Measurements from ENCODE around the gene CDC42EP5.
"Not testable (repeated sequence)": the region's sequence is repeated elsewhere in the genome, so short reads cannot be mapped to it uniquely, and the experiment has no call there.

DNA sequence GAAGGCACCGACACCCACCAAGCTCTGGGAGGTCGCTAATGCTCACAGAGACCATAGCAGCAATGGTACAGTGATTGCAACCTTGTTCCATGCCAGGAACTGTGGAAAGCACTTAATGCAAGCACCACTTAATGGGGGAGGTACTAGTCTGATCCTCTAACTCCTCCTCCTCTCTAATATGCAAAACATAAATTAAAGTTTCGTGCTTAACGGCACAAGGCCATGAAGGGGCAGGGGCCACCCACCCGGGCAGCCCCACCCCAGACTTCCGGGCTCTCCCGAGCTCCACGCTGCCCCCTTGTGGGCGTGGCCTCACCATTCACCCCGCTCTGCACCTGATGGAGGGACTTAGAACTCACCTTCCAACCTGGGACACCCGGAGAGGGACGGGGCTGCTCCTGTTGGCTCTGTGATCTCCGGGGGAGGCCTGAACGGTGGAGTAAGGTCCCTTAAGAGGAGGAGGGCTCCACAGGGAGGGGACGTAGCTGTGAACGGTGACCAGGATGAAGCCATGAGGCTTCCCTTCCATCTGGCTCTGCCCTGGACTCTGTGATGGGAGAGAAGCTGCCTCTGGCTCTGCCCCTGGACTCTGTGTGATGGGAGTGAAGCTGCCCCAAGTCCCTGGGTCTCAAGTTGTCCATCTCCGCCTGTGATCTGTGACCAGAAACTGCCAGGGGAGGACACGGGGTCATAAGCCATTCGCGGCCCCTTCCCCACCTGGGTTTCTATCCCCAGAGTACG, 36.3 kb upstream of the CDC42EP5 start:
- TF ChIP-seq, protein P1, sequence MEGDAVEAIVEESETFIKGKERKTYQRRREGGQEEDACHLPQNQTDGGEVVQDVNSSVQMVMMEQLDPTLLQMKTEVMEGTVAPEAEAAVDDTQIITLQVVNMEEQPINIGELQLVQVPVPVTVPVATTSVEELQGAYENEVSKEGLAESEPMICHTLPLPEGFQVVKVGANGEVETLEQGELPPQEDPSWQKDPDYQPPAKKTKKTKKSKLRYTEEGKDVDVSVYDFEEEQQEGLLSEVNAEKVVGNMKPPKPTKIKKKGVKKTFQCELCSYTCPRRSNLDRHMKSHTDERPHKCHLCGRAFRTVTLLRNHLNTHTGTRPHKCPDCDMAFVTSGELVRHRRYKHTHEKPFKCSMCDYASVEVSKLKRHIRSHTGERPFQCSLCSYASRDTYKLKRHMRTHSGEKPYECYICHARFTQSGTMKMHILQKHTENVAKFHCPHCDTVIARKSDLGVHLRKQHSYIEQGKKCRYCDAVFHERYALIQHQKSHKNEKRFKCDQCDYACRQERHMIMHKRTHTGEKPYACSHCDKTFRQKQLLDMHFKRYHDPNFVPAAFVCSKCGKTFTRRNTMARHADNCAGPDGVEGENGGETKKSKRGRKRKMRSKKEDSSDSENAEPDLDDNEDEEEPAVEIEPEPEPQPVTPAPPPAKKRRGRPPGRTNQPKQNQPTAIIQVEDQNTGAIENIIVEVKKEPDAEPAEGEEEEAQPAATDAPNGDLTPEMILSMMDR (IDR thresholded peaks at IDR 0.05): not testable (repeated sequence)
- TF ChIP-seq, protein P2, sequence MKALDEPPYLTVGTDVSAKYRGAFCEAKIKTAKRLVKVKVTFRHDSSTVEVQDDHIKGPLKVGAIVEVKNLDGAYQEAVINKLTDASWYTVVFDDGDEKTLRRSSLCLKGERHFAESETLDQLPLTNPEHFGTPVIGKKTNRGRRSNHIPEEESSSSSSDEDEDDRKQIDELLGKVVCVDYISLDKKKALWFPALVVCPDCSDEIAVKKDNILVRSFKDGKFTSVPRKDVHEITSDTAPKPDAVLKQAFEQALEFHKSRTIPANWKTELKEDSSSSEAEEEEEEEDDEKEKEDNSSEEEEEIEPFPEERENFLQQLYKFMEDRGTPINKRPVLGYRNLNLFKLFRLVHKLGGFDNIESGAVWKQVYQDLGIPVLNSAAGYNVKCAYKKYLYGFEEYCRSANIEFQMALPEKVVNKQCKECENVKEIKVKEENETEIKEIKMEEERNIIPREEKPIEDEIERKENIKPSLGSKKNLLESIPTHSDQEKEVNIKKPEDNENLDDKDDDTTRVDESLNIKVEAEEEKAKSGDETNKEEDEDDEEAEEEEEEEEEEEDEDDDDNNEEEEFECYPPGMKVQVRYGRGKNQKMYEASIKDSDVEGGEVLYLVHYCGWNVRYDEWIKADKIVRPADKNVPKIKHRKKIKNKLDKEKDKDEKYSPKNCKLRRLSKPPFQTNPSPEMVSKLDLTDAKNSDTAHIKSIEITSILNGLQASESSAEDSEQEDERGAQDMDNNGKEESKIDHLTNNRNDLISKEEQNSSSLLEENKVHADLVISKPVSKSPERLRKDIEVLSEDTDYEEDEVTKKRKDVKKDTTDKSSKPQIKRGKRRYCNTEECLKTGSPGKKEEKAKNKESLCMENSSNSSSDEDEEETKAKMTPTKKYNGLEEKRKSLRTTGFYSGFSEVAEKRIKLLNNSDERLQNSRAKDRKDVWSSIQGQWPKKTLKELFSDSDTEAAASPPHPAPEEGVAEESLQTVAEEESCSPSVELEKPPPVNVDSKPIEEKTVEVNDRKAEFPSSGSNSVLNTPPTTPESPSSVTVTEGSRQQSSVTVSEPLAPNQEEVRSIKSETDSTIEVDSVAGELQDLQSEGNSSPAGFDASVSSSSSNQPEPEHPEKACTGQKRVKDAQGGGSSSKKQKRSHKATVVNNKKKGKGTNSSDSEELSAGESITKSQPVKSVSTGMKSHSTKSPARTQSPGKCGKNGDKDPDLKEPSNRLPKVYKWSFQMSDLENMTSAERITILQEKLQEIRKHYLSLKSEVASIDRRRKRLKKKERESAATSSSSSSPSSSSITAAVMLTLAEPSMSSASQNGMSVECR (CRISPR knock-in tag; IDR thresholded peaks at IDR 0.05; ENCODE audit: borderline replicate concordance): not testable (repeated sequence)
- TF ChIP-seq GABPB1 (CRISPR knock-in tag; IDR thresholded peaks at IDR 0.05); RORB (CRISPR knock-in tag; IDR thresholded peaks at IDR 0.05); TEAD4 (CRISPR knock-in tag; IDR thresholded peaks at IDR 0.05); KAT7 (CRISPR knock-in tag; IDR thresholded peaks at IDR 0.05; ENCODE audit: borderline replicate concordance); ATF1 (CRISPR knock-in tag; IDR thresholded peaks at IDR 0.05); CREM (CRISPR knock-in tag; IDR thresholded peaks at IDR 0.05); IRF2 (CRISPR knock-in tag; IDR thresholded peaks at IDR 0.05; ENCODE audit: borderline replicate concordance, low read depth): not testable (repeated sequence)
- TF ChIP-seq, protein P3, sequence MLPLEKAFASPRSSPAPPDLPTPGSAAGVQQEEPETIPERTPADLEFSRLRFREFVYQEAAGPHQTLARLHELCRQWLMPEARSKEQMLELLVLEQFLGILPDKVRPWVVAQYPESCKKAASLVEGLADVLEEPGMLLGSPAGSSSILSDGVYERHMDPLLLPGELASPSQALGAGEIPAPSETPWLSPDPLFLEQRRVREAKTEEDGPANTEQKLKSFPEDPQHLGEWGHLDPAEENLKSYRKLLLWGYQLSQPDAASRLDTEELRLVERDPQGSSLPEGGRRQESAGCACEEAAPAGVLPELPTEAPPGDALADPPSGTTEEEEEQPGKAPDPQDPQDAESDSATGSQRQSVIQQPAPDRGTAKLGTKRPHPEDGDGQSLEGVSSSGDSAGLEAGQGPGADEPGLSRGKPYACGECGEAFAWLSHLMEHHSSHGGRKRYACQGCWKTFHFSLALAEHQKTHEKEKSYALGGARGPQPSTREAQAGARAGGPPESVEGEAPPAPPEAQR (CRISPR knock-in tag; IDR thresholded peaks at IDR 0.05): not testable (repeated sequence)
- TF ChIP-seq, protein P4, sequence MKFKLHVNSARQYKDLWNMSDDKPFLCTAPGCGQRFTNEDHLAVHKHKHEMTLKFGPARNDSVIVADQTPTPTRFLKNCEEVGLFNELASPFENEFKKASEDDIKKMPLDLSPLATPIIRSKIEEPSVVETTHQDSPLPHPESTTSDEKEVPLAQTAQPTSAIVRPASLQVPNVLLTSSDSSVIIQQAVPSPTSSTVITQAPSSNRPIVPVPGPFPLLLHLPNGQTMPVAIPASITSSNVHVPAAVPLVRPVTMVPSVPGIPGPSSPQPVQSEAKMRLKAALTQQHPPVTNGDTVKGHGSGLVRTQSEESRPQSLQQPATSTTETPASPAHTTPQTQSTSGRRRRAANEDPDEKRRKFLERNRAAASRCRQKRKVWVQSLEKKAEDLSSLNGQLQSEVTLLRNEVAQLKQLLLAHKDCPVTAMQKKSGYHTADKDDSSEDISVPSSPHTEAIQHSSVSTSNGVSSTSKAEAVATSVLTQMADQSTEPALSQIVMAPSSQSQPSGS (CRISPR knock-in tag; IDR thresholded peaks at IDR 0.05; ENCODE audit: borderline replicate concordance, low read depth): not testable (repeated sequence)
- TF ChIP-seq, protein P5, sequence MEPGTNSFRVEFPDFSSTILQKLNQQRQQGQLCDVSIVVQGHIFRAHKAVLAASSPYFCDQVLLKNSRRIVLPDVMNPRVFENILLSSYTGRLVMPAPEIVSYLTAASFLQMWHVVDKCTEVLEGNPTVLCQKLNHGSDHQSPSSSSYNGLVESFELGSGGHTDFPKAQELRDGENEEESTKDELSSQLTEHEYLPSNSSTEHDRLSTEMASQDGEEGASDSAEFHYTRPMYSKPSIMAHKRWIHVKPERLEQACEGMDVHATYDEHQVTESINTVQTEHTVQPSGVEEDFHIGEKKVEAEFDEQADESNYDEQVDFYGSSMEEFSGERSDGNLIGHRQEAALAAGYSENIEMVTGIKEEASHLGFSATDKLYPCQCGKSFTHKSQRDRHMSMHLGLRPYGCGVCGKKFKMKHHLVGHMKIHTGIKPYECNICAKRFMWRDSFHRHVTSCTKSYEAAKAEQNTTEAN (CRISPR knock-in tag; IDR thresholded peaks at IDR 0.05): not testable (repeated sequence)
